Osteocyte (in vitro differentiated cells): ENCODE data around the gene JMJD7. TPM values are rescaled to one million over a fixed set of nuclear protein-coding genes. Genes with fewer than 3 reads are reported as not detected.

Experiments used
- DNase-seq: peaks from one replicate; pipeline ENCODE4 v3.0.0; 2021; ENCODE audit warnings: mixed read lengths; ENCODE audit not compliant: unreplicated experiment; ENCODE audit errors: extremely low spot score
- H3K27ac Mint-ChIP-seq: one replicate; pipeline ENCODE4 v1.8.0; 2021; ENCODE audit warnings: mild to moderate bottlenecking, mixed read lengths; ENCODE audit not compliant: unreplicated experiment
- H3K27me3 Mint-ChIP-seq: one replicate; pipeline ENCODE4 v1.8.0; 2021; ENCODE audit warnings: mixed read lengths; ENCODE audit not compliant: unreplicated experiment
- H3K36me3 Mint-ChIP-seq: one replicate; pipeline ENCODE4 v1.8.0; 2021; ENCODE audit warnings: mixed read lengths; ENCODE audit not compliant: unreplicated experiment
- H3K4me1 Mint-ChIP-seq: one replicate; pipeline ENCODE4 v1.8.0; 2021; ENCODE audit warnings: mixed read lengths; ENCODE audit not compliant: unreplicated experiment
- H3K4me3 Mint-ChIP-seq: one replicate; pipeline ENCODE4 v1.8.0; 2021; ENCODE audit warnings: mild to moderate bottlenecking, moderate library complexity, mixed read lengths; ENCODE audit not compliant: unreplicated experiment
- H3K9me3 Mint-ChIP-seq: one replicate; pipeline ENCODE4 v1.8.0; 2021; ENCODE audit warnings: mixed read lengths; ENCODE audit not compliant: unreplicated experiment
- CTCF ChIP-seq: fragments of 200-600 bp; sonication (generic); IDR thresholded peaks from 2 replicates; pipeline ENCODE4 v1.5.0; 2021; ENCODE audit warnings: antibody characterized with exemption, mild to moderate bottlenecking, moderate library complexity
- total RNA-seq: library from RNA; stranded (reverse); gene quantifications from 2 replicates; pipeline ENCODE4 v1.2.1, GENCODE V29; 2021

The JMJD7 gene
- total RNA-seq, 1 donor from 2014 or later, result 14.0 TPM

DNA sequence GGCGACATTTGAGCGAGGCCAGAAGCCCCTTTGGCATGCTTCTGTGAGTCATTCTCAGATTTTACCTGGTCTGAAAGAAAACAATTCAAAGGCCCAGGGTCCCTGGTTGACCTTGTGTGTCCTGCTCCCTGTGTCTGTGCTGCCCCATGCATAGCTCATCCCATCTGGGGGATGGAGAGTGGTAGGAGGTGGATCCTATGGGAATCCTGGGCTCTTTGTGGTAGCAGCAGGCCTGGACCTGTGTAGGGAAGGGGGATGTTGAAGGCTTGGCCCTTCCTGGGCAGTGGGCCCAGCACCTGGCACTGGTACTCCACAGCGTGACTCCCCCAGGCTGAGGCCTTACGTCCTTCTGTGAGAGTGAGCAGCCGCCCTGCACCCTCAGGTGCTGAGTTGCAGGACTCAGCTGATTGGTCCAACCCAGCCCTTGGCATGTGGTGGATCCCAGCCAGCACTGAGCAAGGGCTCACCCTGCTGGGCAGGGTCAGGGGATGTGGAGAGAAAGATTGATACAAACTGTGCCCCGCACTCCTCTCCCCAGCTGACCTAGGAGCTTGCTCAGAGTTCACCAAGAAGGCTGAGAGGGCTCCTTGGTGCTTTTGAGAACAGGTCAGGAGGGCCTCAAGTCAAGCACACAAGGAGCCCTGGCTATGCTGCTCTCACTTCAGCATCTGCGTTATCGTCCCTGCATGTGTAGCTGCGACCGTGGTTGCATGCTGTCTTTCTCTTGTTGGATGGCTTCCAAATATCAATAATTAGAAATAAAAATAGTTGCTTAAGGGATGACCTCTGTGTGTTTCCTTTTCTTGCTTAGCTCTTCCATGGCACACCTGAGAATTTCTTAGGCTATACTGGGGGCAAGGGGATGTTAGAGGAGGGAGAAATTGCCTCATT lies 21.4 kb upstream of the JMJD7 start:
- Mint-ChIP-seq H3K27me3 (no peaks in the 10 kb centered on the region), H3K9me3 (no peaks in the 10 kb centered on the region), H3K36me3 (no peaks in the 10 kb centered on the region), H3K4me1 (peaks cover 27% of the 10 kb centered on the region), H3K27ac (peak overlapping the region; percentile 23), H3K4me3 (no peak overlapping the region)
- DNase-seq, result no peak
- no peak for TF ChIP-seq CTCF

DNA sequence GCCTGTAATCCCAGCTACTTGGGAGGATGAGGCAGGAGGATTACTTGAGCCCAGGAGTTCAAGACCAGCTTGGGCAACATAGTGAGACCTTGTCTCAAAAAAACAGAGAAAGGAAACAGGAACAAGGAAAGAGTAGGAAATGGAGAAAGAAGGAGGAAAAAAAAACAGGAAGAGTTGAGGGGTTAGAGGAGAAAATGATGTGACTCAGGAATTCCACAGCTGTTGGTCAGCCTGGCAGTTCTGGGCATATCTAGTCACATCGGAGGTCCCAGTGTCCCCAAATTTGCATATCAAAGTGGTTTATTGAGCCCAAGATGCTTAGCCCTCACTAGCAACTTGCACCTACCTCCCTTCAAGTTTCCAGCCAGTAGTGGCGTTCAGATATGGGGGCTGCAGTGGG lies 18.8 kb upstream of the JMJD7 start:
- Mint-ChIP-seq H3K4me3 (no peak overlapping the region), H3K4me1 (peaks cover 25% of the 10 kb centered on the region), H3K27ac (no peak overlapping the region), H3K9me3 (no peaks in the 10 kb centered on the region), H3K27me3 (no peaks in the 10 kb centered on the region), H3K36me3 (peaks cover 5% of the 10 kb centered on the region)
- TF ChIP-seq CTCF, result no peak
- no peak for DNase-seq

DNA sequence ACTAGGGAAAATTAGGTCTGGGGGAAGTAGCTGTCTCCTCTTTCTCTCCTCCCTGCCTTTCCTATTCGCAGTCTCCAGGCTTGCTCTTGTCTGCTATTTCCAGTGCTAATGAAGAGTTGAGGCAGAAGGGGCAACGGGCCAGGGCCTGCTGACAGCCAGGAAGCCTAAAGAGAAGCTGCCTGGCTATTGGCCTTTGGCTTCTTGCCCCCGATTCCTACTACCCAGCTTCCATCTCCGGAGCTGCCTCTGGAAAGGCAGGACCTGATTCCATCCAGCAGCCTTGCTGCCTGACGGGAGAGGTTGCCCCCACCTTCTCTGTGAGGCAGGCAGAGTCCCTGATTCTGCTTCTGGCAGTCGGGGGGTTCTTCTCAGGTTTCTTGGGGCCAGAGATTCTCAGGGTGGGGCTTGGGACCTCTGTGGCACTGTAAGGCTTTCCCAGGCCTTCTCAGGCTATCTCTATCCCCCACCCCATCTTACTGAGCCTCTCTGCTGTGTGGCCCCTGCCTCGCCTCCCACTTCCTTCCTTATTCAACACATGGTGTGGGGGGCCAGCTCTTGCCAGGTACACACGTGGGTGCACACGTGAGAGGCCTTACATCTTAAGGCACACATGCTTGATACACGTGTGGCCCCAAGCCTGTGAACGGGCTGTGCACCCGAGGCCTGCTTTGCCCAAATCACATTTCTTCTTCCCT lies 18.2 kb upstream of the JMJD7 start:
- no peak overlapping the region for H3K27ac Mint-ChIP-seq
- H3K4me3 Mint-ChIP-seq, result no peak overlapping the region
- DNase-seq, result no peak
- TF ChIP-seq CTCF, result no peak
- H3K27me3 Mint-ChIP-seq, result no peaks in the 10 kb centered on the region
- peaks cover 7% of the 10 kb centered on the region for H3K36me3 Mint-ChIP-seq
- H3K4me1 Mint-ChIP-seq, result peaks cover 20% of the 10 kb centered on the region
- no peaks in the 10 kb centered on the region for H3K9me3 Mint-ChIP-seq

GRCh38 chr15:41810651-41811431 lies 17.1 kb upstream of the JMJD7 start:
- no peak overlapping the region for H3K27ac Mint-ChIP-seq
- no peak for TF ChIP-seq CTCF
- no peak overlapping the region for H3K4me3 Mint-ChIP-seq
- peaks cover 12% of the 10 kb centered on the region for H3K4me1 Mint-ChIP-seq
- H3K27me3 Mint-ChIP-seq, result no peaks in the 10 kb centered on the region
- no peaks in the 10 kb centered on the region for H3K9me3 Mint-ChIP-seq
- no peak for DNase-seq
- peaks cover 13% of the 10 kb centered on the region for H3K36me3 Mint-ChIP-seq
